Common myeloid progenitor, CD34-positive (primary cell): ENCODE measurements around the gene SIGMAR1.
A peak's percentile ranks its signal among the peaks of the same experiment; 100 is the strongest.

Source experiments
- CTCF ChIA-PET: fragments of 350-600 bp; sonication (Branson Sonifier 250); formaldehyde crosslinking; loops from one replicate; lab custom pipeline; 2021; ENCODE audit warnings: antibody characterized with exemption; lab: Charles Lee
- POLR2A ChIA-PET: fragments of 350-600 bp; sonication (Branson Sonifier 250); formaldehyde crosslinking; loops from one replicate; lab custom pipeline; 2021; ENCODE audit warnings: antibody characterized with exemption; lab: Charles Lee
- DNase-seq, 3 donors: peaks; one replicate each; pipeline versions ENCODE4 v3.0.0 to v3.0.0-alpha.2; 2013
- H3K27ac ChIP-seq, 2 experiments: 1 replicate in 1 of 2; 2 replicates in 1 of 2; pipeline ENCODE4 v1.7.0; 2013; ENCODE audit warnings: inconsistent platforms in 2 of 2, low read length in 2 of 2, mild to moderate bottlenecking in 2 of 2, low read depth in 1 of 2, moderate library complexity in 1 of 2; ENCODE audit not compliant: severe bottlenecking in 2 of 2, insufficient read depth in 1 of 2, poor library complexity in 1 of 2
- H3K27me3 ChIP-seq, 5 experiments: replicated peaks in 2 of 5; 1 replicate in 3 of 5; 2 replicates in 2 of 5; pipeline versions ENCODE4 v1.6.1 to v1.7.0; 2013; ENCODE audit warnings: low read length in 4 of 5, mild to moderate bottlenecking in 2 of 5, moderate library complexity in 2 of 5, inconsistent platforms in 1 of 5; ENCODE audit not compliant: insufficient read depth in 5 of 5, control insufficient read depth in 4 of 5
- H3K36me3 ChIP-seq, 4 experiments: 1 replicate in 2 of 4; 2 replicates in 2 of 4; pipeline versions ENCODE4 v1.6.1 to v1.7.0; 2013; ENCODE audit warnings: low read length in 3 of 4, control low read depth in 1 of 4, mild to moderate bottlenecking in 1 of 4; ENCODE audit not compliant: control insufficient read depth in 4 of 4, insufficient read depth in 4 of 4
- H3K4me1 ChIP-seq, 4 experiments: 1 replicate in 3 of 4; 2 replicates in 1 of 4; pipeline versions ENCODE4 v1.6.1 to v1.7.1; 2013; ENCODE audit warnings: low read length in 3 of 4, mild to moderate bottlenecking in 3 of 4, control low read depth in 1 of 4, inconsistent platforms in 1 of 4, moderate library complexity in 1 of 4; ENCODE audit not compliant: control insufficient read depth in 4 of 4, insufficient read depth in 4 of 4; ENCODE audit errors: control extremely low read depth in 1 of 4
- H3K4me3 ChIP-seq, 7 experiments: 1 replicate in 4 of 7; 2 replicates in 3 of 7; pipeline versions ENCODE4 v1.5.1 to v1.7.0; 2013; ENCODE audit warnings: mild to moderate bottlenecking in 7 of 7, low read length in 6 of 7, moderate library complexity in 6 of 7, inconsistent platforms in 2 of 7, low read depth in 2 of 7, control low read depth in 1 of 7; ENCODE audit not compliant: insufficient read depth in 4 of 7, control insufficient read depth in 1 of 7; ENCODE audit errors: extremely low read depth in 1 of 7
- H3K9me3 ChIP-seq, 5 experiments: 1 replicate in 4 of 5; 2 replicates in 1 of 5; pipeline versions ENCODE4 v1.6.1 to v1.7.1; 2013; ENCODE audit warnings: low read length in 4 of 5, mild to moderate bottlenecking in 2 of 5, inconsistent platforms in 1 of 5, low read depth in 1 of 5, moderate library complexity in 1 of 5; ENCODE audit not compliant: control insufficient read depth in 4 of 5, insufficient read depth in 2 of 5; ENCODE audit errors: control extremely low read depth in 1 of 5
- WGBS: methylation state at CpG from one replicate; pipeline ENCODE4 v1.1.5; 2013; ENCODE audit not compliant: insufficient coverage; 5-methylcytosine and 5-hydroxymethylcytosine counted together

SIGMAR1 gene

DNA sequence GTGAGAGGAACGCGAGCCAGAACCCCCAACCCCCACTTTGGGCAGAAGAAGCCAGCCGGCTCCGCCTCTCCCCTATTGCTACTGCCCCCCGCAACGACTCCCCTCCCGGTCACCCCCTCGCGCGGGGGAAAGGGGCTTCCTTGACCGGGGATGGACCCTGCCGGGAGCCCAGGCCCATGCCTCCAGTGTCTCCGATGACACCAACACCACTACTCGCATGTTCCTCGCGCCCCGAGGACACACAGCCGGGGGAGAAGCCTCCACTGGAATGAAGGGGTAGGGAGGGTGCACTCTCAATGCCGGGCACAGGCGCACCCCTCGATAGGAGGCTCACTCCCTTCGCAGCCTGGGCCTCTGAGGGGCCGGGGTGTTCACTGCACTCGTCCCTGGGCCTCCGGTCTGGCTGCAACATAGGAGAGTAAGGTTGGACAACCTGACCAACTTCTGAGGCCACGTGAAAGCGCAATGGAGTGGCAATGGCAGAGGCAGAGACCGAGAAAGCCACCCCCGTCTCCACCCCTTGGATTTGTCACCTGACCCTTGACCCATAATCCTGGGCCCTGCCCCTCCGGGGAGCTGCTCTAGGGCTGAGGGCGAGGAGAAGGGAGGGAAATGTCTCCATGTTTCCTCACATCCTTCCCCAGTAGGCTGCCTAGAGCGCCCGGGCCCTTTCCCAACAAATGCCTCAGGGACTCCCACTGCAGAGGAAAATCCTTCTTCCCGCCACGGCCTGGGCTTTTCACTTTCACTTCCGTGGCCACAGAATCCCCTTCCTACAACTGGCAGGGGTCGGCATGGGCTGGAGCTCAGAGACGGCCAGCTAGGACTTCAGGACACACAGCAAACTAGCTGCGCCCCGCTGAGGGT is 47.0 kb downstream of the SIGMAR1 start:
- Histone ChIP-seq H3K4me1 (peaks cover 0 to 47% (median 43%) of the 10 kb centered on the region in 4 experiments), H3K9me3 (no peaks in the 10 kb centered on the region), H3K27me3 (peaks cover 11 to 94% (median 55%) of the 10 kb centered on the region in 5 experiments), H3K27ac (no peak overlapping the region), H3K4me3 (peak overlapping the region in 6 of 7 experiments; percentile 9 to 74 (median 60)), H3K36me3 (no peaks in the 10 kb centered on the region)
- peak in 1 of 3 donors; percentile 26 for DNase-seq
- POLR2A ChIA-PET, result no interaction called here
- CTCF ChIA-PET, result interaction anchor here (0.8 to 5.6 kb wide), 20 partner anchors 10 to 190 kb away, joined by 3 to 57 read pairs (median 4); no protein-coding TSS in a partner anchor
- WGBS, result 2% methylated on average over 27 of the region's 40 CpGs

DNA sequence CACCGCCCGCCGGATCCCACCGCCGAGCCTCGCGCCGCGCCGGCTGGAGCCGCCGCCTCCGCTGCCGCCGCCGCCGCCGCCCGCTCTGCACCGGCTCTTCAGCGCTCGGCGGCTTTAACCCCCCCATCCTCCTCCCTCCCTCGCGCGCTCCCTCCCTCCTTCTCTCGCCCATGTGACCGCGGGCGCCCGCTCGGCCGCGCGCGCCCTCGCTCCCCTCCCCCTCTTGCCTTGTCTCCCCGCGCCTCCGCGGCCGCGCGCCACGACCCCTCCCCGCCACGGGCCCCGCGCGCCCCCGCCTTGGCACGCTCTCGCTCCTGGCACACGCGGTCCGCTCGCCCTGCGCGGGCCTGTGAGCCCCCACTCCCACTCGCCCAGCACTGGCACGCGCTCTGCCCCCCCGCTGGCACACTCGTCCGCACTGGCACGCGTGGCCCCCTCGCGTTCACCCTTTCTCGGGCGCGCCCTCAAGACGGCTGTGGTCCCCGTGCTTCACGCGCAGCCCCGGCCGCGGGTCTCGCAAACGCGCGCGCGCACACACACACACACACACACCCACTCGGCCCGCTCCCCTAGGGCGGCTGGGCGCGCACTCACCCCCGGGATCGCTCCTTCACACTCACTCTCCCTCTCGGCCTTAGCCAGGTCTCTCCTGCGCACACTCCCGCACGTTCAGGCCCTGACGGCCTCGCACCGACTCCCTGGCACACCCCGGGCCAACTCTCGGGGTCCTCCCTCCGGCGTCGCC is 47.8 kb downstream of the SIGMAR1 start, which contains the start of gene CNTFR:
CNTFR (minus strand) TSS at position 89 of the 745 bp plus-strand sequence. CDS start 20,743 bp downstream, outside the sequence.
- CTCF ChIA-PET, result no interaction called here
- POLR2A ChIA-PET, result interaction anchor here (0.6 kb wide), 1 partner anchor 12 kb away, joined by 3 read pairs; no protein-coding TSS in a partner anchor
- peaks cover 0 to 47% (median 43%) of the 10 kb centered on the region in 4 experiments for H3K4me1 ChIP-seq
- WGBS, result 0% methylated on average over 66 of the region's 104 CpGs
- H3K4me3 ChIP-seq, result peak within 1 kb of the TSS; percentile 2 to 74 (median 47)
- H3K27me3 ChIP-seq, result peaks cover 11 to 99% (median 58%) of the 10 kb centered on the region in 5 experiments
- peak in 2 of 3 donors; percentile 42 to 61 for DNase-seq
- H3K36me3 ChIP-seq, result no peaks in the 10 kb centered on the region
- no peak within 1 kb of the TSS for H3K27ac ChIP-seq
- peaks cover 0 to 2% (median 0%) of the 10 kb centered on the region in 5 experiments for H3K9me3 ChIP-seq

DNA sequence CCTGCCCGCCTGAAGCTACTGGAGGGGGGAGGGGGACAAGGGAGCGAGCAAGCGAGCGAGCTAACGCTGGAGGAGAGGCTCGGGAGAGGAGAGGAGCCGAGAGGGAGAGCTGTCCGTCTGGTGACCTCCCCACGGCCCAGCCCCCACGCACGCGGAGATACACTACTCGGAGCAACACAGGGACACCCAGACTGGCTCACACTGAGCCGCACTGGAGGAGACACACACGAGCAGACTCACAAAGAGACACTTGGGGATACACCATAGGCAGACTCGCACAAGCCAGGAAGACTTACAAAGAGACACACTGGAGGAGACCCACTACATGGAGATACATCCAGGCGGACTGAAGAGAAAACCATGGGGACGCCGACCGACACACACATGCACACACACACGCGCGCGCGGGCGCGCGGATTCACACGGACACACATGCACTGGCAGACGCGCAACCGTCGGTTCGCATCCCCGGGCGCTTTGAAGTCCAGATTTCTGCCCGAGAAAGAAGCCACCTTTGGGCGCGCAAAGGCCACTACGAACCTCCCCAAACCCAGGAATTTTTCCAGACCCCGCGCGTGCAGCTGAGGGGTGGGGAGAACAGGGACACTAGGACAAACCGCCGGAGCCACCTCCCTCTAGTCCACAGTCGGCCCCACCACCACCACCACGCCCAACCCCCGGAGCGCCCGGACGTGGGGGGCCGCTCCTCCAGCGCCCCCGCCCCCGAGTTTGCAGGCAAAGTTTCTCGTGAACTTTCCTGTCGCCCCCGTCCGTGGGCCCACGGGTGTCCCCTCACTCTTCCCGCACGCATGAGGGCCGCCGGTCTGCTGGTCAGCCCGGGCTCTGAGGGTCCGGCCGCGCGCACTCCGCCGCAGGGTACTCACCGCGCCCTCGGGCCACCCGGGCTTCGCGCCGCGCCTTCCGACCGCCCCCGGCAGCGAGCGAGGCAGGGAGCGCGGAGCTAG is 48.6 kb downstream of the SIGMAR1 start:
- H3K27ac ChIP-seq, result no peak overlapping the region
- H3K36me3 ChIP-seq, result no peaks in the 10 kb centered on the region
- H3K4me1 ChIP-seq, result peaks cover 0 to 47% (median 43%) of the 10 kb centered on the region in 4 experiments
- H3K27me3 ChIP-seq, result peaks cover 11 to 99% (median 57%) of the 10 kb centered on the region in 5 experiments
- WGBS, result 1% methylated on average over 68 of the region's 86 CpGs
- H3K9me3 ChIP-seq, result peaks cover 0 to 2% (median 0%) of the 10 kb centered on the region in 5 experiments
- peak in 1 of 3 donors; percentile 29 for DNase-seq
- peak overlapping the region in 3 of 7 experiments; percentile 25 to 70 (median 55) for H3K4me3 ChIP-seq
- ChIA-PET CTCF (interaction anchor here (1.6 kb wide), 1 partner anchor 43 kb away, joined by 3 read pairs; no protein-coding TSS in a partner anchor), POLR2A (interaction anchor here (0.5 to 0.6 kb wide), 2 partner anchors 11 to 158 kb away, joined by 3 to 6 read pairs; no protein-coding TSS in a partner anchor)

DNA sequence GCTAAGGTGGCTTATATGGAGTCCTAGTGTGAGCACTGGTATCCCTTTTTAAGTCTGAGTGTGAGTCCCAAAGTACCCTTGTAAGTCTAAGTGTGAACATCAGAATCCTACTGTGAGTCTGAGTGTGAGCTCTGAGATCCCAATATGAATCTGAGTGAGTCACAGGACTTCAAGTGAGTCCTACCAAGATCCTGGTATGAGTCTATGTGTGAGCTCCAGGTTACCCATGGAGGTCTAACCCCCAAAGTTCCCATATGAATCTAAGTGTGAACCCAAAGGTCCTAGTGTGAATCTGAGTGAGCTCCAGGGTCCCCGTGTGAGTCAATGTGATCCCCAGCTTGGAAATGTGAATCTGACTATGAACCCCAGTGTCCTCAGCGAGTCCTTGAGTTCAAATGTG is 50.3 kb downstream of the SIGMAR1 start:
- no peak for DNase-seq
- Histone ChIP-seq H3K27me3 (peaks cover 11 to 99% (median 56%) of the 10 kb centered on the region in 5 experiments), H3K4me1 (peaks cover 0 to 38% (median 33%) of the 10 kb centered on the region in 4 experiments), H3K36me3 (no peaks in the 10 kb centered on the region), H3K27ac (no peak overlapping the region), H3K4me3 (no peak overlapping the region), H3K9me3 (peaks cover 0 to 2% (median 0%) of the 10 kb centered on the region in 5 experiments)
- ChIA-PET POLR2A (interaction anchor here (0.5 kb wide), 1 partner anchor 250 kb away, joined by 3 read pairs; no protein-coding TSS in a partner anchor), CTCF (interaction anchor here (0.9 to 1.9 kb wide), 6 partner anchors 15 to 151 kb away, joined by 3 to 5 read pairs (median 3); no protein-coding TSS in a partner anchor)
- WGBS, result 25% methylated on average over 1 of the region's 2 CpGs

DNA sequence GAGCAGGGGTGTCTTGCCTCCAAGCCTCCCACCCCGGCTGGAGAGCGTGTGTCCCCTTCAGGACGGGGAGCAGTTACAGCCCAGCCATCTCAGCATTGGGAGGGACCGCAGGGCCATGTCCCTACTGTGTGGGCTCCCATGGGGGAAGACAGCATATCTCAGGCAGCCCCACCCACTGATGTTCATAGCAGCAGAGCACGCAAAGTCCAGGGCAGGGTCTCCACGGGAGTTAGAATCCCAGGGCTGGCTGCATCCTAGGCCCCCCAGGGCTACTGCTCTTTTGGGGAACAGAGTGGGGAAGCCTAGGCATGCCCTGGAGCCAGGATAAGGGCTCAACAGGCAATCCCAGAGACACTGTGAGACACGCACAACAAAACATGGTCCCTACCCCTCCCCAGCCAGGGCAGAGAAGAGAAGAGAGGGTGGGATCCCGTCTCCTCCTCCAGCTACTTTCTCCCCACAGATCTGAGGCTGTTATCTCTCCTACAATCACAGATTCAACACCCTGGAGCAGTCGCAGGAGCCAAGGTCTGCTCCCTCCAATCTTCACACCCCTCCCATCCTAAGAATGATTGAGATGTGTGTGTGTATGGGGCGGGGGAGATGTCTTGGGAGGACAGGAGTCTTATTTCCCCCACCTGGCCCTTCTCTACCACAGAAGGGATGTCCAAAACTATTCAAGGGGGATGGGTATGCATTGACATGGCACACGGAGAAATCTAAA is 51.5 kb downstream of the SIGMAR1 start:
- Histone ChIP-seq H3K36me3 (no peaks in the 10 kb centered on the region), H3K4me1 (peaks cover 0 to 27% (median 22%) of the 10 kb centered on the region in 4 experiments)
- POLR2A ChIA-PET, result no interaction called here

More for the DNA sequence above, 51.5 kb downstream of the SIGMAR1 start:
- Histone ChIP-seq H3K27ac (no peak overlapping the region), H3K9me3 (peaks cover 0 to 2% (median 0%) of the 10 kb centered on the region in 5 experiments), H3K4me3 (no peak overlapping the region), H3K27me3 (peaks cover 11 to 95% (median 59%) of the 10 kb centered on the region in 5 experiments)
- 37% methylated on average over 5 of the region's 11 CpGs for WGBS
- no peak for DNase-seq
- CTCF ChIA-PET, result interaction anchor here (1.2 to 1.9 kb wide), 4 partner anchors 13 to 66 kb away, joined by 3 to 5 read pairs (median 4); no protein-coding TSS in a partner anchor
